Endothelial cell of coronary artery (primary cell): ENCODE measurements around the gene CRYBG2. TPM values are rescaled to one million over a fixed set of nuclear protein-coding genes. Genes with fewer than 3 reads are reported as not detected.

ENCODE experiments used
- total RNA-seq: library from RNA; depleted of rRNA; stranded (reverse); fragments of >200 nt; gene quantifications from 2 replicates; pipeline ENCODE4 v1.2.3, GENCODE V29; 2014

CRYBG2 gene
- total RNA-seq = 0.36 TPM in 1 of 2 replicates, not detected in the other

GRCh38 chr1:26353976-26354820 lies at the start of gene CRYBG2:
Gene CRYBG2 (minus strand): TSS chr1:26354130. CDS start chr1:26346657, 7,473 bp downstream.

GRCh38 chr1:26372611-26373010 lies 18.7 kb upstream of the CRYBG2 start, which contains the start of gene ZNF683:
Gene ZNF683 (minus strand): TSS chr1:26372750. CDS start chr1:26368571, 4,179 bp downstream.

GRCh38 chr1:26317612-26318337 lies 36.2 kb downstream of the CRYBG2 start, which contains the start of gene CD52:
Gene CD52 (plus strand): TSS chr1:26317958. CDS start chr1:26318018, 60 bp downstream.

GRCh38 chr1:26306290-26307229 lies 47.4 kb downstream of the CRYBG2 start, which contains the start of gene UBXN11:
Gene UBXN11 (minus strand): TSS chr1:26306636. CDS start chr1:26302883, 3,753 bp downstream.

GRCh38 chr1:26279456-26280332 lies 74.2 kb downstream of the CRYBG2 start, which contains the start of gene SH3BGRL3:
Gene SH3BGRL3 (plus strand): TSS chr1:26280086. CDS start chr1:26280156, 70 bp downstream.

Other genes with a start within 250 kb of the CRYBG2 start
- gene PDIK1L, start 242.3 kb downstream of the CRYBG2 start, total RNA-seq = 3.2 and 4.3 TPM in 2 replicates
- gene FAM110D, start 195.1 kb downstream of the CRYBG2 start, total RNA-seq = 2.5 and 4.0 TPM in 2 replicates
- gene C1orf232, start 185.2 kb downstream of the CRYBG2 start, total RNA-seq = not detected in 2 replicates
- gene ZNF593, start 184.2 kb downstream of the CRYBG2 start, total RNA-seq = 30.2 and 31.8 TPM in 2 replicates
- 0.09 TPM in 1 of 2 replicates, not detected in the other for gene ZNF593OS, start 182.3 kb downstream of the CRYBG2 start, total RNA-seq
- 0.28 TPM in 1 of 2 replicates, not detected in the other for gene CNKSR1, start 176.6 kb downstream of the CRYBG2 start, total RNA-seq
- gene CATSPER4, start 163.5 kb downstream of the CRYBG2 start, total RNA-seq = not detected in 2 replicates
- gene CEP85, start 119.9 kb downstream of the CRYBG2 start, total RNA-seq = 8.3 and 10.1 TPM in 2 replicates
- gene SH3BGRL3, start 74.0 kb downstream of the CRYBG2 start, total RNA-seq = 24.9 and 27.4 TPM in 2 replicates
- 3.1 and 4.8 TPM in 2 replicates for gene UBXN11, start 47.5 kb downstream of the CRYBG2 start, total RNA-seq
- gene CD52, start 36.2 kb downstream of the CRYBG2 start, total RNA-seq = not detected in 2 replicates
- gene ZNF683, start 18.6 kb upstream of the CRYBG2 start, total RNA-seq = not detected in 2 replicates
- not detected in 2 replicates for gene LIN28A, start 56.7 kb upstream of the CRYBG2 start, total RNA-seq
- gene DHDDS, start 78.2 kb upstream of the CRYBG2 start, total RNA-seq = 44.9 and 45.0 TPM in 2 replicates
- 127 and 208 TPM in 2 replicates for gene HMGN2, start 118.3 kb upstream of the CRYBG2 start, total RNA-seq
- 5.9 and 11.2 TPM in 2 replicates for gene RPS6KA1, start 175.6 kb upstream of the CRYBG2 start, total RNA-seq